Kidney (tissue), 14 donors: Measurements from ENCODE around the gene EEPD1. TPM values are rescaled to one million over a fixed set of nuclear protein-coding genes. Genes with fewer than 3 reads are reported as not detected.
"Not testable (repeated sequence)": the region's sequence is repeated elsewhere in the genome, so short reads cannot be mapped to it uniquely, and the experiment has no call there.

Experiments used
- DNase-seq, 5 donors: peaks; one replicate each; pipeline ENCODE4 v3.0.0-alpha.2; 2013 to 2020
- FAIRE-seq: peaks from 2 replicates; lab custom pipeline; 2012; peaks lifted over from hg19 to GRCh38; lab: Jason Lieb, UNC
- H3K27ac ChIP-seq, 2 donors: one replicate each; pipeline ENCODE4 v1.7.0; 2013; ENCODE audit warnings: low read depth in 2 of 2, low read length in 2 of 2, inconsistent platforms in 1 of 2
- H3K27me3 ChIP-seq: one replicate; pipeline ENCODE4 v1.7.1; 2013; ENCODE audit warnings: low read length, inconsistent platforms; ENCODE audit not compliant: control insufficient read depth, insufficient read depth
- H3K36me3 ChIP-seq, 3 donors: one replicate each; pipeline versions ENCODE4 v1.7.0 to v1.7.1; 2013; ENCODE audit warnings: low read length in 3 of 3, control low read depth in 1 of 3, inconsistent platforms in 1 of 3; ENCODE audit not compliant: insufficient read depth in 3 of 3, control insufficient read depth in 2 of 3
- H3K4me1 ChIP-seq, 3 donors: one replicate each; pipeline versions ENCODE4 v1.7.0 to v1.7.1; 2013; ENCODE audit warnings: low read length in 3 of 3, inconsistent platforms in 1 of 3, low read depth in 1 of 3; ENCODE audit not compliant: control insufficient read depth in 2 of 3, insufficient read depth in 2 of 3
- H3K4me3 ChIP-seq, 3 donors: one replicate each; pipeline versions ENCODE4 v1.7.0 to v1.8.1; 2013; ENCODE audit warnings: low read length in 3 of 3, control low read depth in 1 of 3, inconsistent platforms in 1 of 3
- H3K9ac ChIP-seq, 3 donors: one replicate each; pipeline versions ENCODE4 v1.7.0 to v1.7.1; 2013; ENCODE audit warnings: low read length in 3 of 3, control low read depth in 1 of 3, inconsistent platforms in 1 of 3
- H3K9me3 ChIP-seq, 3 donors: one replicate each; pipeline versions ENCODE4 v1.7.0 to v1.7.1; 2013; ENCODE audit warnings: low read length in 3 of 3, control low read depth in 1 of 3, inconsistent platforms in 1 of 3; ENCODE audit not compliant: control insufficient read depth in 2 of 3, insufficient read depth in 1 of 3
- intact Hi-C: fragments of 100-400 bp; cut with DNase I; formaldehyde crosslinking; loops from one replicate; pipeline ENCODE4 v1.11.1; 2022
- polyA plus RNA-seq: library from polyadenylated mRNA; stranded (reverse); fragments of 350-450 nt; fragmentation: Illumina TruSeq; extraction: RNeasy Lipid Tissue Mini Kit (QIAGEN cat#74804); gene quantifications from one replicate; pipeline ENCODE4 v1.2.3, GENCODE V29; 2014; ENCODE audit warnings: low read depth, low replicate concordance; ENCODE audit not compliant: insufficient read depth
- total RNA-seq: library from RNA; stranded (reverse); fragmentation: NEBNext Ultra II Directional; extraction: Animal tissue kit (Norgen Biotek cat#: 25700); gene quantifications from one replicate; pipeline ENCODE4 v1.2.1, GENCODE V29; 2021
- TF ChIP-seq, protein P1 (sequence below): IDR thresholded peaks from 3 replicates; pipeline ENCODE4 v1.5.1; 2012; ENCODE audit warnings: mild to moderate bottlenecking, moderate library complexity, borderline replicate concordance; ENCODE audit not compliant: insufficient read depth; ENCODE audit errors: extremely low read depth
- donor health status: control.
- donor health status: control.
- donor health status: control.
- donor health status: control.
- donor health status: control.
- donor health status: DM: yes; HTN: yes; CAD: no.
- donor health status: Normal renal cell carcinoma (clear cell type).

Gene EEPD1
- total and polyA plus RNA-seq, 2 donors from 2014 or later = 6.3 to 6.4 TPM

DNA sequence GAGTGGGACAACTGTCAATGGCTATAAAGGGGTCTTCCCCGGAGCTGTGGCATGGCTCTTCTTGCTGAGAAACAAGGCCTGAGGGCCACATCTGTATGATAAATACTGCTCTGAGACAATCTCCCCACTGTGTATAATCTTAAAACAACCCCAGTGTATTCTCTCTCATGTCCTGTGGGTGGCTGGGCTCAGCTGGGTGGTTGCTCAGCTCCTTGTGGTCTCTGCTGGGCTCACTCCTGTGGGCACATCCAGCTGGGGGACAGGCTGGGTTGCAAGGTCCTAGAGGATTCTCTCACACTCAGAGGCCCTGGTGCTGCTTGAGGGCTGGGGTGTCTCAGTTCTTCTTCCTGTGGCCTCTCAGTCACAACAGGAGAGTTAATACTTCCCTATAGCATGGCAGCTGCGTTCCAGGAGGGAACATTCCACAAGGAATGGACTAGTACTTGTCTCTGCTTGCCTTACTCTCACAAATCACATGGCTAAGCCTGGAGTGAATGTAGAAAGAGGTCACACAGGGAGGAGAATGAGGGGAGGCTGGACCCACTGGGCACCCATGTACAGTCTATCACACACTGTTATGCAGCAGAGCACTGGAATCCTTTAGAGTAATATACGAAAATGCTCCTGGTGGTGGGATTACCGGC lies 4.5 kb upstream of the EEPD1 start:
- no peak overlapping the region for H3K4me3 ChIP-seq
- no peaks in the 10 kb centered on the region for H3K27me3 ChIP-seq
- no peak overlapping the region for H3K9ac ChIP-seq
- no peak overlapping the region for H3K27ac ChIP-seq
- FAIRE-seq (no peak), DNase-seq (no peak)
- no peaks in the 10 kb centered on the region for H3K36me3 ChIP-seq
- H3K4me1 ChIP-seq = peaks cover 0 to 6% (median 0%) of the 10 kb centered on the region in 3 donors
- peaks cover 0 to 7% (median 0%) of the 10 kb centered on the region in 3 donors for H3K9me3 ChIP-seq
- intact Hi-C loops = no loop called here
- TF ChIP-seq, protein P1, sequence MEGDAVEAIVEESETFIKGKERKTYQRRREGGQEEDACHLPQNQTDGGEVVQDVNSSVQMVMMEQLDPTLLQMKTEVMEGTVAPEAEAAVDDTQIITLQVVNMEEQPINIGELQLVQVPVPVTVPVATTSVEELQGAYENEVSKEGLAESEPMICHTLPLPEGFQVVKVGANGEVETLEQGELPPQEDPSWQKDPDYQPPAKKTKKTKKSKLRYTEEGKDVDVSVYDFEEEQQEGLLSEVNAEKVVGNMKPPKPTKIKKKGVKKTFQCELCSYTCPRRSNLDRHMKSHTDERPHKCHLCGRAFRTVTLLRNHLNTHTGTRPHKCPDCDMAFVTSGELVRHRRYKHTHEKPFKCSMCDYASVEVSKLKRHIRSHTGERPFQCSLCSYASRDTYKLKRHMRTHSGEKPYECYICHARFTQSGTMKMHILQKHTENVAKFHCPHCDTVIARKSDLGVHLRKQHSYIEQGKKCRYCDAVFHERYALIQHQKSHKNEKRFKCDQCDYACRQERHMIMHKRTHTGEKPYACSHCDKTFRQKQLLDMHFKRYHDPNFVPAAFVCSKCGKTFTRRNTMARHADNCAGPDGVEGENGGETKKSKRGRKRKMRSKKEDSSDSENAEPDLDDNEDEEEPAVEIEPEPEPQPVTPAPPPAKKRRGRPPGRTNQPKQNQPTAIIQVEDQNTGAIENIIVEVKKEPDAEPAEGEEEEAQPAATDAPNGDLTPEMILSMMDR = no peak

DNA sequence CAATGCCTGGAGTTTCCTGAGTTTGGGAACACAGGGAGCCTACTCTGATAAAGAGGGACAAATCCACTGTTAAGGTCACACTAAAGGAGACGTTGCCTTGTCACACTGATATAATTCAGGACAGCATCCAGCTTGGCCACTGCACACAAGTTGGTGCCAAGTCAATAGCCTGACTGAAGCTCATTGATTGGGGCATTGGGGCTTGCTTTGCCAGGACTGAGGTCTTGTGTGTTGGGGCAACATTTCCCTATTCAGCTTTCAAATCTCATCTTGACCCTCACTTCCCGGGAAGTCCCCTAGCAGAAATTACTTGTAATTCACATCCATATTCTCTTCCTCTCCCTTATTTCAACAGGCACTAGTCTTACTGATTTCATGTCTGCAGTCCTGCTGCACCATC lies 3.8 kb upstream of the EEPD1 start:
- H3K9ac ChIP-seq, H3K9me3 ChIP-seq, intact Hi-C loops, H3K36me3 ChIP-seq, H3K4me1 ChIP-seq, FAIRE-seq, DNase-seq, H3K27me3 ChIP-seq, H3K27ac ChIP-seq, H3K4me3 ChIP-seq: not testable (repeated sequence)

DNA sequence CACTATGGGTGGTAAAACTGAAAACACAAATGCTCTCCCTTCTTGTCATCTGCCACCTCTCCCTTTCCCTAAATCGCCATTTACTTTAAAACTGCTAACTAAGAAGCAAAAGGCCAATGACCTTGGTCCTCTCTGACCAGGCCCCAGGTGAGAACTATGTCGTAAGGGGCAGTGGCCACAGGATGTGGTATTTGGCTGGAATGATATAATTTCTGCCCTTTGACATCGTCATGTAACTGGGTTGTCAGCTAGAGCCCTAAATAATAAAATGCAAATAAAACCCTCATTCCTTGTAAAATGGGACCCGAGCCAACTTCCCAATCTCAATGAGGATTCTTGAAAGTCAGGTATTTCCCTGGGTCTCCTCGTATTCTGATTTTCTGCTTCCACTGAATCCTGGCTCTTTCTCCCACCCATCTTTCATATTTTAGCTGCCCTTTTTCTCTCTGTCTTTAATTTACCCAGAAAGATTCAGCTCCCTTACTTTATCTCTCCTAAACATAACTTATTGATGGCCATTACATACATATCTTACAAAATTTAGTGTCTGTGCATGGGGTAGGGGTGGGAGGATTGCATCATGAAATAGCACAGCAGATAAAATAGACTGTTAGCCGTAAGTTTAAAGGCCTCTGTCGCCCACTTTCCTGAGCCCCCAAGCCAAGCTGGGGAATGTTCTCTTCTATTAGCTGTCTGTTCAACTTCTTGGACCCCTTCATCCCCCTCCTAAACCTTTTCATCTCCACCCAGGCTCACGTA lies 3.2 kb upstream of the EEPD1 start:
- DNase-seq (no peak), FAIRE-seq (no peak)
- Histone ChIP-seq H3K9me3 (peaks cover 0 to 7% (median 0%) of the 10 kb centered on the region in 3 donors), H3K36me3 (no peaks in the 10 kb centered on the region), H3K4me3 (no peak overlapping the region), H3K27ac (no peak overlapping the region), H3K27me3 (no peaks in the 10 kb centered on the region), H3K4me1 (peaks cover 0 to 9% (median 6%) of the 10 kb centered on the region in 3 donors), H3K9ac (no peak overlapping the region)
- TF ChIP-seq, protein P1 = no peak
- intact Hi-C loops = no loop called here
